Transverse colon (tissue), 4 donors: Measurements from ENCODE around the gene LMBR1L. TPM values are rescaled to one million over a fixed set of nuclear protein-coding genes. Genes with fewer than 3 reads are reported as not detected.
A peak's percentile ranks its signal among the peaks of the same experiment; 100 is the strongest.
"Not testable (repeated sequence)": the region's sequence is repeated elsewhere in the genome, so short reads cannot be mapped to it uniquely, and the experiment has no call there.

Experiments used
- DNase-seq: peaks from one replicate; pipeline ENCODE4 v3.0.0-alpha.2; 2019
- H3K27ac ChIP-seq, 4 donors: fragments of 200-600 bp; sonication (generic); 2 replicates each; pipeline ENCODE4 v1.5.1; 2016 to 2018; ENCODE audit warnings: inconsistent platforms in 4 of 4
- H3K27me3 ChIP-seq: fragments of 200-600 bp; sonication (generic); 2 replicates; pipeline ENCODE4 v1.5.1; 2017; ENCODE audit warnings: inconsistent platforms
- H3K36me3 ChIP-seq, 4 donors: fragments of 200-600 bp; sonication (generic); 2 replicates each; pipeline ENCODE4 v1.5.1; 2017 to 2019; ENCODE audit warnings: inconsistent platforms in 4 of 4
- H3K4me1 ChIP-seq, 4 donors: fragments of 200-600 bp; sonication (generic); 2 replicates each; pipeline ENCODE4 v1.5.1; 2017 to 2020; ENCODE audit warnings: inconsistent platforms in 4 of 4
- H3K4me3 ChIP-seq, 4 donors: fragments of 200-600 bp; sonication (generic); 1 replicate in 1 of 4; 2 replicates in 3 of 4; pipeline versions ENCODE4 v1.5.1 to v1.6.1; 2017 to 2019; ENCODE audit warnings: inconsistent platforms in 4 of 4
- H3K9me3 ChIP-seq, 2 donors: fragments of 200-600 bp; sonication (generic); 2 replicates each; pipeline ENCODE4 v1.5.1; 2017 to 2019; ENCODE audit warnings: inconsistent platforms in 2 of 2
- CTCF ChIP-seq, 5 experiments: fragments of 200-600 bp in 3 of 5; fragments of 450-650 bp in 2 of 5; sonication (generic) in 3 of 5; IDR thresholded peaks; 1 replicate in 2 of 5; 2 replicates in 3 of 5; pipeline ENCODE4 v1.5.1; 2016 to 2017; ENCODE audit warnings: antibody characterized with exemption in 5 of 5, inconsistent platforms in 3 of 5, mild to moderate bottlenecking in 2 of 5, moderate library complexity in 1 of 5
- EP300 ChIP-seq: sonication (generic); formaldehyde crosslinking; IDR thresholded peaks from one replicate; pipeline ENCODE4 v1.6.1; 2017; ENCODE audit warnings: antibody characterized with exemption, low read depth
- POLR2A ChIP-seq: fragments of 450-650 bp; IDR thresholded peaks from one replicate; pipeline ENCODE4 v1.6.1; 2016; ENCODE audit warnings: antibody characterized with exemption, mild to moderate bottlenecking, moderate library complexity
- POLR2AphosphoS5 ChIP-seq, 3 donors: sonication (generic); formaldehyde crosslinking; IDR thresholded peaks; one replicate each; pipeline ENCODE4 v1.6.1; 2016; ENCODE audit warnings: antibody characterized with exemption in 3 of 3
- WGBS, 2 donors: methylation state at CpG; one replicate each; pipeline ENCODE4 v1.1.5; 2018; ENCODE audit warnings: low coverage in 1 of 2; 5-methylcytosine and 5-hydroxymethylcytosine counted together
- in situ Hi-C, 4 donors: fragments of 200-750 bp; cut with MboI; loops; one replicate each; pipeline versions ENCODE4 v1.15.0 to v1.15.1; 2017; ENCODE audit warnings: low sequenced_read_pairs in 3 of 4, low pct_ligation_motif_present in 1 of 4, low pct_unique_long_range_greater_than_20kb in 1 of 4
- intact Hi-C: fragments of 100-400 bp; cut with DNase I; formaldehyde crosslinking; loops from one replicate; pipeline ENCODE4 v1.15.1; 2023; ENCODE audit warnings: low total_unique reads
- total RNA-seq, 4 donors: library from RNA; depleted of rRNA; stranded (reverse); fragments of >200 nt; gene quantifications; one replicate each; pipeline ENCODE4 v1.1.0, GENCODE V29; 2016

LMBR1L gene
- total RNA-seq, 4 donors from 2014 or later = 72.6 to 125 (median 82.1) TPM

DNA sequence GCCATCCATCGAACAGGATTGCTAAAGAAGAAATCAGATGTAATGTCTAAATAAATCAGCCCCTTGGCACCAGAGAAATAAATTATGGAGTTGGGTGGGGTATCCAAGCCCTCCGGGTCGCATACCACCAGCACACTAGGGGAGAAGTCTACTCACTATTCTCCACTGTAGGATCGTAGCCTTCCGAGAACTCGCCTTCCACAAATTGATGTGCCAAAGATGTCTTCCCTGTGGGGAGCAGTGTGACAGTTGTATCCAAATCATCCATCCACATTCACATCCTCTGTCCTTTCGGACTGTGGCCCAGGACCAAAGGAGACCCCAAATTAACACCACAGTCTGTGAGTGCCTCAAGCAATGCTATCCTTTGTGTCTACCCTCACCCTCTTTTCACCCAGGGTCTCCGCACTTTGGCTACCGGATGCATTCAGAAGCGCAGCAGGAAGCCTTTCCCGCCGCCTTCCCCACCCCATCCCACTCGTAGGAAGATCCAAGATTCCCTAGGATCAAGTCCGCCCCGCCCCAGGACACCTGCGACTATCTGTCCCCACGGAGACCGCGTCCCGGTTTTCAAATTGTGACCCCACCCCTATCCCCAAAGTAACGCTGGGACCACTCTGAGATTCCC, 41.7 kb downstream of the LMBR1L start:
- TF ChIP-seq EP300 (no peak), CTCF (IDR thresholded peaks at IDR 0.05) (no peak), POLR2A (no peak)
- Histone ChIP-seq H3K9me3 (no peaks in the 10 kb centered on the region), H3K4me3 (peak overlapping the region; percentile 63 to 84 (median 66)), H3K27ac (peak overlapping the region; percentile 77 to 88 (median 84)), H3K27me3 (no peaks in the 10 kb centered on the region), H3K4me1 (peaks cover 4 to 13% (median 12%) of the 10 kb centered on the region in 4 donors), H3K36me3 (no peaks in the 10 kb centered on the region)
- WGBS, 2 donors = 18 to 66% methylated on average over 3 to 21 of the region's 21 CpGs
- intact Hi-C loops (loop anchor here (10.0 kb wide), 1 partner anchor 56 kb away; no protein-coding TSS in a partner anchor), in situ Hi-C loops (loop anchor here in 3 of 4 donors (5.0 to 10.0 kb wide), 3 partner anchors 53 to 166 kb away; no protein-coding TSS in a partner anchor)
- no peak for DNase-seq

DNA sequence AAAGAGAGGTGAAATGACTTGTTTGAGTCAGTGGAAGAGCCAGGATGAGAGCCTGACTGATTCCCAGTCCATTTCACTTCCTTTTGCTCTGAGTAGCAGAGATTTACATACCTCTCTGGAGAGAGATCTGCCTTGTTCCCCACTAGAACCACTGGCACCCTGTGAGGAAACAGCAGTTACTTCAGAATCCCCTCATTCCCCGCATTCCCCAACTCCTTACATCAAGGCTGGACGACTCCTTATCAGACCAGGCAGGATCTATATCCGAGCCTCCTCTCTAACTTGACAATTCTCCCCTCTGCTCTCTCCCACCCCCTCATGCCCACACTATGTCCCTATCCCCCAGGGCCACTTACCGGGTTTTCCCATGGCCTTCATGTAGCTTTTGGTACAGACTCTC, 44.5 kb downstream of the LMBR1L start:
- Histone ChIP-seq H3K9me3 (no peaks in the 10 kb centered on the region), H3K4me1 (peaks cover 4 to 18% (median 14%) of the 10 kb centered on the region in 4 donors), H3K27me3 (no peaks in the 10 kb centered on the region), H3K4me3 (no peak overlapping the region), H3K27ac (no peak overlapping the region), H3K36me3 (no peaks in the 10 kb centered on the region)
- WGBS, 2 donors = 87 to 88% methylated on average over 3 to 4 of the region's 4 CpGs
- in situ Hi-C loops = loop anchor here in 3 of 4 donors (5.0 to 10.0 kb wide), 3 partner anchors 56 to 169 kb away; no protein-coding TSS in a partner anchor
- intact Hi-C loops = loop anchor here (10.0 kb wide), 1 partner anchor 59 kb away; no protein-coding TSS in a partner anchor
- TF ChIP-seq POLR2AphosphoS5 (IDR thresholded peaks at IDR 0.05) (no peak), POLR2A (no peak), CTCF (IDR thresholded peaks at IDR 0.05) (no peak), EP300 (no peak)
- DNase-seq = no peak

- H3K4me3 ChIP-seq = no peak overlapping the region
- H3K27ac ChIP-seq = no peak overlapping the region
- intact Hi-C loops = loop anchor here (10.0 kb wide), 1 partner anchor 60 kb away; no protein-coding TSS in a partner anchor
- WGBS, 2 donors = 94% methylated on average over 5 of the region's 5 CpGs; no CpG with 5 or more reads in 1 of the 2 donors
- H3K4me1 ChIP-seq = peaks cover 0 to 15% (median 9%) of the 10 kb centered on the region in 4 donors
- no peaks in the 10 kb centered on the region for H3K36me3 ChIP-seq
- DNase-seq = no peak
- H3K9me3 ChIP-seq = no peaks in the 10 kb centered on the region
- H3K27me3 ChIP-seq = no peaks in the 10 kb centered on the region
- TF ChIP-seq CTCF (IDR thresholded peaks at IDR 0.05) (no peak), POLR2AphosphoS5 (IDR thresholded peaks at IDR 0.05) (no peak), EP300 (no peak), POLR2A (no peak)
- in situ Hi-C loops = loop anchor here in 3 of 4 donors (5.0 to 10.0 kb wide), 3 partner anchors 58 to 170 kb away; no protein-coding TSS in a partner anchor
These were observed 45.9 kb downstream of the LMBR1L start for GRCh38 chr12:49064767-49065152.

DNA sequence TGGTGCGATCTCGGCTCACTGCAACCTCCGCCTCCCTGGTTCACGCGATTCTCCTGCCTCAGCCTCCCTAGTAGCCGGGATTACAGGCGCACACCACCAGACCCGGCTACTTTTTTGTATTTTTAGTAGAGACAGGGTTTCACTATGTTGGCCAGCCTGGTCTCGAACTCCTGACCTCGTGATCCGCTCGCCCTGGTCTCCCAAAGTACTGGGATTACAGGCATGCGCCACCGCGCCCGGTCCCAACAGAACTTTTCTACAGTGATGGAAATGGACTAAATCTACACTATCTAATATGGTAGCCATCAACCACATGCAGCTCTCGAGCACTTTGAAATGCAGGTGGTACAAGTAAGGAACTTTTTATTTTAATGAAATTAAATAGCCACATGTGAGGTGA, 48.7 kb downstream of the LMBR1L start:
- peaks cover 16 to 29% (median 24%) of the 10 kb centered on the region in 4 donors for H3K4me1 ChIP-seq
- H3K9me3 ChIP-seq, H3K4me3 ChIP-seq, H3K27ac ChIP-seq, H3K36me3 ChIP-seq, H3K27me3 ChIP-seq, DNase-seq: not testable (repeated sequence)
- intact Hi-C loops = loop anchor here (10.0 kb wide), 1 partner anchor 63 kb away; no protein-coding TSS in a partner anchor
- in situ Hi-C loops = loop anchor here in 2 of 4 donors (10.0 kb wide), 2 partner anchors 63 to 173 kb away; no protein-coding TSS in a partner anchor
- WGBS, 2 donors = 80 to 93% methylated on average over 1 to 17 of the region's 17 CpGs
